ENCODE data around the gene SLIT3.
A peak's percentile ranks its signal among the peaks of the same experiment; 100 is the strongest.

Gene SLIT3

DNA sequence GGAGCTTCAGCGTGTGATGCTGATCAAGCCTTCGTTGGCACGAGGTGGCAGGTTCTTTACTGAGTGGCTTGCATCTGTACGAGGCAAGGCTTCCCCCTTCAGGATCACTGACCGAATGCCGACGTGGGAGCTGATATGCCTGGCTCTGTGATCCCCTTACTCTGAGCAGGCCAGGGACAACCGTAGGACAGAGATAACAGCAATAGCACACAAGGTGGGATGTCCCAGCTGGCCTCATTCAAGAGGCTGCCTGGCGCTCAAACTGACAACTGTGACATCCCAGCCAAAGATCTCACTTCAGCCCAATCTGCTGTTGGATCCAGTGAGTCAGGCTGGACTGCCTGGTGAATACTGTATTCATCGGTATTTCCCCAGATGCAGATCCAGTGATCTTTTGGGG is 522.4 kb downstream of the SLIT3 start:
- no peak for DNase-seq

- DNase-seq, result no peak
Observed at GRCh38 chr5:168777651-168778050, 523.3 kb downstream of the SLIT3 start.

- no peak for DNase-seq
Observed at GRCh38 chr5:168776070-168776469, 524.9 kb downstream of the SLIT3 start.

- DNase-seq, result no peak
Observed at GRCh38 chr5:168773226-168773625, 527.7 kb downstream of the SLIT3 start.

GRCh38 chr5:168772316-168772961 is 528.5 kb downstream of the SLIT3 start:
- no peak for DNase-seq

DNA sequence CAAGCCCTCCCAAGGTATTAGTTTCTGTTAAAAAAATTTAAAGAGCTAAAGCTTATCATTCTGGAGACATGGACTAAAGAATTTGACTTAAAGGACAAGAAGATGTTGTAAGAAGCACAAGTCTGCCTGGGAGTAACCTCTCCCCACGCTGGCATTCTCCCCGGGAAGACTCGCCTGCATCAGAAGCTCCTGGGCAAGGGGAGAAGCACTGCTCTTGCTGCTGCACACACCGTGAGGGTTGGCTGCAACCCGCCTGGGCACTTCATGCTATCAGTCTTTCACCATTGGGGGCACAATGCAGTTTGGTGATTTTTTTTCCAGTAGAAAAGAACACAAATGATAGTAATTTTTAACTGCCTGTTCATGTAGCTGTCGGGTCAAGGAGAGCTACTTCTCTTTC is 529.3 kb downstream of the SLIT3 start:
- no peak for DNase-seq

DNA sequence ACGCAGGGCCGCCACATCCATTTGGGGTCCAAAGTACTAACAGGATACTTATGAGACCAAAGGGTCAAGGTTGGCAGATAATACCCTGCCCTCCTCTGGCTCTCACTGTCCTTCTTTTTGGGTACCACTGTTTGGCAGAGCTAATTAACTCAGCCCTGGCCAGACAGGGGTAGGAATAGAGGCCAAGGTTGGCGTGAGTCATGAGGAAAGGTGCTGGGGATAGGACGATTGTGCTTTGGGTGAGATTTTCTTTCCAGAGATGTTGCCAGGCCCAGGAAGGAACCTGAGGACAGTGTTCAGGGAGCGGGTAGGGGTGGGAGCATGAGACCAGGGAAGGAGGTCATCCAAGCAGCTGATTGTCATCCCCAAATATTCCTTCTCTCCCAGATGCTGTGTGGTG is 529.9 kb downstream of the SLIT3 start:
- no peak for DNase-seq

- no peak for DNase-seq
Observed at GRCh38 chr5:168770036-168770498, 530.9 kb downstream of the SLIT3 start.

- no peak for DNase-seq
Observed at GRCh38 chr5:168768172-168768571, 532.8 kb downstream of the SLIT3 start.

DNA sequence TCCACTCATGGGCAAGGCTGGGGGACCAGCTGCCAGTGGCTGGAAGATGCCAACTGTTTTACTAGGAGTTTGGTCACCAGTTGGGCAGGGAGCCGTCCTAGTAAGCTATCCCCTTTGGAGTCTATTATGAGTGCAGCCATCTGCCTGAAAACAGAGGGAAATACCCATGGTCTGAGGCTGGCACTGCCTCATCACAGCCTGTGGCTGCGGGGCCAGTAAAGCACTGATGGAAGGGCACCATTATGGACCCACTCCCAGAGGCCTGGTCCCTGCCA is 534.6 kb downstream of the SLIT3 start:
- no peak for DNase-seq

GRCh38 chr5:168765551-168766425 is 535.2 kb downstream of the SLIT3 start:
- no peak for DNase-seq

DNA sequence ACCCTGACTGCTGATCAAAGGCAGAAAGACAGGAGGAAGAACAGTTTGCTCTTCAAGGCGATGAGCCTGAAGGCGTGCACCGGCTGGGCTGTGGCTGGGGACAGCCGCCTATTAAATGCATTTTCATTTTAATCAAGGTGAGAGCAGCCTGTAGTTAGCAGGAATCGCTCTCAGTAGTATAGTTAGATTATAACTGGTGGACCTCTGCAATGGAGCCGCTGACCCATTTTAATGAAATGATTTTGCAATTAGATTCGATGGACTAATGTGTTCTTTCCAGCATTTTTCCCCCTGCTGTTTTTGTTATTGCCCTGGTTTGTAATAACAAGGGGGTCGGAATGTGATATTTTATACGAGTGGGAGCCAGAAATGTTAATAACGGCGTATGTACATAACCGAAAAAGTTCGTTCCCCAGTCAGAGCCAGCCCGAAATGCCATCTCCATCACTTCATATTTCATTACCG is 535.8 kb downstream of the SLIT3 start:
- DNase-seq, result no peak

GRCh38 chr5:168756453-168757391 is 544.2 kb downstream of the SLIT3 start:
- no peak for DNase-seq

GRCh38 chr5:168755548-168756093 is 545.3 kb downstream of the SLIT3 start:
- DNase-seq, result no peak

DNA sequence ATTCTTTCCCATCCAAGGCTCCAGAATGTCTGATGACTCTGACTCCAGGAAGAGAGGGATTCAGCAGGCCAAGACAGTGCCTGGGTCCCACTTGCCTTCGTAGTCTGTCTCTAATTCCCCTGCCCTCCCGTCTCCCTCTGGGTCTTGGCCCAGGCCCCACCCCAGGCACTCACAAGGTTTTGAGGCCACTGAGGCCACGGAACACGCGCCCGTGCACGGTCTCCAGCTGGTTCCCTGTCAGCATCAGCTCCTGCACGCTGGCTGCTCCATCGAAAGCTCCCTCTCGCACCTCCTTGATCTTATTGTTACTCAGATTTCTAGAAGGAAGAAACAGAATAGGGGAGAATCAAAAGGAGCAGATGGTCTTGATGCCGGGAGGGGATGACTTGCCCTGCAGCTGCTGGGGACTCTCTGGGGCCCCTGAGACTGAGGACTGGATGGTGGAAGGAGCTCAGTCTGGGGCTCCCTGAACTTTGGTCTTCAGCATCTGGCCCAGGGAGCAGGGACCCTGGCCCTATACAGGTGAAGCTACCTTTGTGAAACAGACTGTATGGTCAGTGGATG is 547.2 kb downstream of the SLIT3 start:
- DNase-seq, result no peak

DNA sequence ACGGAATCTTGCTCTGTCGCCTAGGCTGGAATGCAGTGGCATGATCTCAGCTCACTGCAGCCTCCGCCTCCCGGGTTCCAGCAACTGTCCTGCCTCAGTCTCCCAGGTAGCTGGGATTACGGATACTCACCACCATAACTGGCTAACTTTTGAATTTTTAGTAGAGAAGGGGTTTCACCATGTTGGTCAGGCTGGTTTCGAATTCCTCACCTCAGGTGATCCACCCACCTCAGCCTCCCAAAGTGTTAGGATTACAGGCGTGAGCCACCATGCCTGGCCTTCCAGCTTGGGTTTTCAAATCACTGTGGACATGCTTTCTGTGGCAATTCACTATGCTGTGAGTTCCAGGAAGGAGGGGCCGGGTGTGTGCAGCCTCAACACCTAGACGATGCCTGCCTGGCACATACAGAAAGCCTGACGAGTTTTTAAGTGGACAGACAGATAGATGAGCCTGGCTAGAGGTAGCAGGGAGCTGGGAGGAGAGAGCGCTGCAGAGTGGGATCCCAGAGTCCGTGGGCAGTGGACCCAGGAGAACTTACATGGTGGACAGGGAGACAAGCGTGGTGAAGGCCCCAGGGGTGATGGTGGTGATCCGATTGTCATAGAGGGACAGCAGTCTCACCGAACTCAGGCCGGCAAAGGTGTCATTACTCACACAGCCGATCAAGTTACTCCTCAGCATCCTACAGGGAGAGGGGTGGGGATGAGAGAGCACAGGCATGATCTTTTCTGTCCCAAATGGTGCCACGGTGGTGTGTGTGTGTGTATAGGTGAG is 548.3 kb downstream of the SLIT3 start:
- DNase-seq, result no peak

DNA sequence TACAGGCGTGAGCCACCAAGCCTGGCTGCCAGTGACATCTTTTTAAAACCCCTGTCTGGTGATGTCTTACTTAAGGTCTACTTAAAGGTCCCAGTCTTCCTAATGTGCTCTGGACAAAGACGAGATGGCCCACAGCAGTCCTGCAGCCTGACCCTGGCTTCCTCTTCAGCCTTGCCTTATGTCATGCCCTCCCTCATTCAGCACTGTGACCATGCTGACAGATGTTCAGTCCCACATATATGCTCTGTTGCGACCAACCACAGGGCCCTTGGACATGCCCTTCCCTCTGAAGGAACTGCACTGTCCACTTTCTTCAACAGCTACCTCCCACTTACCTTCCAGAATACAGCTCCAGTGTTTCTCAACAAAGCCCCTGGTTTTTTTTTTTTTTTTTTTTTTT is 548.9 kb downstream of the SLIT3 start:
- DNase-seq, result no peak

DNA sequence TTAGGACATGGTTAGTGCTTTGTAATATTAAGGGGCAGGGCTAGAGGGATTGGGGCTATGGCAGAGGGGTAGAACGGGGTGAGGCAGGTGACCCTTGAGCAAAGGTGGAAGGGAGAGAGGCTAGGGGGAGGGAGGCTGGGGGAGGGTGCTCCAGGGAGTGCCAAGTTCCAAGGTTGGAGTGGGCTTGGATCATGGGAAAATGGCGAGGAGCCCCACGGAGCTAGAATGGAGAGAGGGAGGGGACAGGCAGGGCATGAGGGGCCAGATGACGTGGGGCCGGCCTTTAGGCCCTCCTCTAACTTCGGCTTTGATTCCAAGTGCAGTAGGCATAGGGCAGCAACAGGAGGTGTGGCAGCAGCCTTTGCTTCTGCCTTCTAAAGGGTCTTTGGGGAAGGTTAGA is 550.0 kb downstream of the SLIT3 start:
- no peak for DNase-seq

DNA sequence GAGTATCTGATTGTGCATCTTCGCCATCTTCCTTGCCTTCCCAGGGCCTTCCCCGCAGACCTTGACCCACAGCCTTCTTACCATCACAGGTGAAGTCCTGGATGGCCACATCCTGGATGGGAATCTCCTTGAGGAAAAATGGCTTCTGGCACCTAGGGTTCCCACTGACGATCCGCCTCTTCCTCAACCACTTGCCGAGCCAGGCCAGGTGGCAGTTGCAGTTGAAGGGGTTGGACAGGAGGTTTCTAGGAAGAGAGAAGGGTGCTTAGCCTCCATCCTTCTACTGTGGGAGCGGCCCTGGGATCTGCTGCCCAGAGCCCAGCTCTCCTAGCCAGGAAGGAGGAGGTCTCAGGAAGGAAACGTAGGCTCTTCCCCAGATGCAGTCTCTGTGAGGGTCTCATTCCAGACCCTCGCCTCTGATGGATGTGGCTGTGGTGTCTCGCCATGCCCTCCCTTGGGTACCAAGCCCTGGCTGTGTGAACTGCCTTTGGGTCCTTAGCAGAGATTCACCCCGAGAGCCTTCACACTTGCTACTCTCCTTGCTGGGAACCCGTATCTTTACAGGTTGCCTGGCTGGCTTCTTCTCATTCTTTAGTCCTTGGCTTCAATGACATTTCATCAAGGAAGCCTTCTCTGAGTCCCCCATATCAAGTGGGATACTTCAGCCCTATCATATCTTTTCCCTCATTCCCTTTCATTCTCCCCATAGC is 551.4 kb downstream of the SLIT3 start:
- no peak for DNase-seq

GRCh38 chr5:168747987-168748777 is 552.8 kb downstream of the SLIT3 start:
- DNase-seq, result peak; percentile 12
